Mesothelial cell of epicardium (in vitro differentiated cells): ENCODE measurements around the gene CCSER1. TPM values are rescaled to one million over a fixed set of nuclear protein-coding genes. Genes with fewer than 3 reads are reported as not detected.

ENCODE experiments used
- DNase-seq, 2 experiments: peaks; one replicate each; pipeline ENCODE4 v3.0.0; 2021; ENCODE audit warnings: low spot score in 2 of 2; ENCODE audit not compliant: unreplicated experiment in 2 of 2
- H3K27ac Mint-ChIP-seq: 2 replicates; pipeline ENCODE4 v1.8.0; 2021; ENCODE audit warnings: mixed read lengths
- H3K27me3 Mint-ChIP-seq: 2 replicates; pipeline ENCODE4 v1.8.0; 2021; ENCODE audit warnings: low read depth, mixed read lengths
- H3K36me3 Mint-ChIP-seq: 2 replicates; pipeline ENCODE4 v1.8.0; 2021; ENCODE audit warnings: mixed read lengths
- H3K4me1 Mint-ChIP-seq: 2 replicates; pipeline ENCODE4 v1.8.0; 2021; ENCODE audit warnings: mixed read lengths
- H3K4me3 Mint-ChIP-seq: 2 replicates; pipeline ENCODE4 v1.8.0; 2021; ENCODE audit warnings: mild to moderate bottlenecking, moderate library complexity, mixed read lengths
- H3K9me3 Mint-ChIP-seq: 2 replicates; pipeline ENCODE4 v1.8.0; 2021; ENCODE audit warnings: mixed read lengths
- total RNA-seq: library from RNA; stranded (reverse); gene quantifications from 3 replicates; pipeline ENCODE4 v1.2.1, GENCODE V29; 2021
- TF ChIP-seq, protein P1 (sequence below): fragments of 200-600 bp; sonication (generic); IDR thresholded peaks from one replicate; pipeline ENCODE4 v1.5.0; 2021; ENCODE audit warnings: antibody characterized with exemption; ENCODE audit not compliant: unreplicated experiment

Gene CCSER1
- total RNA-seq, 1 donor from 2014 or later: 7.2 TPM

DNA sequence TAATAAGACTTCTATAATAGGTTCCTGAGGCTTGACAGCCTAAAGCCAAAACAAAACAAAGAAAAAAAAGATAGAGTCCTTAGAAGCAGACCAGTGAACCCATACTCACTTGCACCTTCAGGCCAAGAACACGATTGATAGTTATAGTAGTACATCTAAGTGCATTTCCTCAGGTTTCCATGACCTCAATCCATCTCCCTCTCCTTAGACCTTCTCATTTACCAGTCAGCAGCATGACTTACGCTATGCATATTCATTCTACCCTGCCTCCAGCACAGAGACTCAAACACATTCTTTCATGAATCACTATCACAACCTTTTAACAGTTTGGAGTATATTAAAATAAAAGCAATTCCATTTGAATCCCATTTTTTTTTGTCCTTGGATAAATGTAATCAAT is 855.6 kb downstream of the CCSER1 start:
- Mint-ChIP-seq H3K36me3 (no peaks in the 10 kb centered on the region), H3K4me1 (peaks cover 5% of the 10 kb centered on the region), H3K27me3 (no peaks in the 10 kb centered on the region), H3K4me3 (no peak overlapping the region), H3K27ac (no peak overlapping the region), H3K9me3 (peaks cover 7% of the 10 kb centered on the region)
- TF ChIP-seq, protein P1, sequence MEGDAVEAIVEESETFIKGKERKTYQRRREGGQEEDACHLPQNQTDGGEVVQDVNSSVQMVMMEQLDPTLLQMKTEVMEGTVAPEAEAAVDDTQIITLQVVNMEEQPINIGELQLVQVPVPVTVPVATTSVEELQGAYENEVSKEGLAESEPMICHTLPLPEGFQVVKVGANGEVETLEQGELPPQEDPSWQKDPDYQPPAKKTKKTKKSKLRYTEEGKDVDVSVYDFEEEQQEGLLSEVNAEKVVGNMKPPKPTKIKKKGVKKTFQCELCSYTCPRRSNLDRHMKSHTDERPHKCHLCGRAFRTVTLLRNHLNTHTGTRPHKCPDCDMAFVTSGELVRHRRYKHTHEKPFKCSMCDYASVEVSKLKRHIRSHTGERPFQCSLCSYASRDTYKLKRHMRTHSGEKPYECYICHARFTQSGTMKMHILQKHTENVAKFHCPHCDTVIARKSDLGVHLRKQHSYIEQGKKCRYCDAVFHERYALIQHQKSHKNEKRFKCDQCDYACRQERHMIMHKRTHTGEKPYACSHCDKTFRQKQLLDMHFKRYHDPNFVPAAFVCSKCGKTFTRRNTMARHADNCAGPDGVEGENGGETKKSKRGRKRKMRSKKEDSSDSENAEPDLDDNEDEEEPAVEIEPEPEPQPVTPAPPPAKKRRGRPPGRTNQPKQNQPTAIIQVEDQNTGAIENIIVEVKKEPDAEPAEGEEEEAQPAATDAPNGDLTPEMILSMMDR: no peak
- DNase-seq: no peak

DNA sequence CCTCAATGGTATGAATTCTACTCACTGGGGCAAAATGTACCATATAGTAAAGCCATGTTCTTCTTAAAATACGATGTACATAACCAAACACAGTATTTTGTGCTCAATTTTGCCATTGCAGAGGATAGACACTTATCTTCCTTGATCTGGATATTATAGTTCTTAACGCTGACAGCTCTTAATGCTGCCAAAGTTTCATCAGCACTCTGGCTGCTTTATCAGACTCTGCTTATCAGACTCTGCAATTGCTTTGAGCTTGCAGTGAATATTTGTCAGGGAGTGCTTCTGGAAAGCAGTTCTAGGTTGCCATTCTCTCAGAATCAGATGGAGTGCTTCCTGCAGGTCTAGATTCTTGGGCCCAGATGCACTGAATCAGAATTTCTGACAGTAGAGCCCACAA is 863.1 kb downstream of the CCSER1 start:
- Mint-ChIP-seq H3K27me3 (no peaks in the 10 kb centered on the region), H3K27ac (no peak overlapping the region), H3K9me3 (no peaks in the 10 kb centered on the region), H3K36me3 (no peaks in the 10 kb centered on the region), H3K4me1 (peaks cover 29% of the 10 kb centered on the region), H3K4me3 (no peak overlapping the region)
- TF ChIP-seq, protein P1: no peak
- no peak for DNase-seq

- Mint-ChIP-seq H3K4me1 (peaks cover 29% of the 10 kb centered on the region), H3K27ac (no peak overlapping the region), H3K4me3 (no peak overlapping the region), H3K27me3 (no peaks in the 10 kb centered on the region), H3K9me3 (no peaks in the 10 kb centered on the region), H3K36me3 (no peaks in the 10 kb centered on the region)
- no peak for DNase-seq
- TF ChIP-seq, protein P1: no peak
Observed at GRCh38 chr4:90992213-90992612, 865.0 kb downstream of the CCSER1 start.

DNA sequence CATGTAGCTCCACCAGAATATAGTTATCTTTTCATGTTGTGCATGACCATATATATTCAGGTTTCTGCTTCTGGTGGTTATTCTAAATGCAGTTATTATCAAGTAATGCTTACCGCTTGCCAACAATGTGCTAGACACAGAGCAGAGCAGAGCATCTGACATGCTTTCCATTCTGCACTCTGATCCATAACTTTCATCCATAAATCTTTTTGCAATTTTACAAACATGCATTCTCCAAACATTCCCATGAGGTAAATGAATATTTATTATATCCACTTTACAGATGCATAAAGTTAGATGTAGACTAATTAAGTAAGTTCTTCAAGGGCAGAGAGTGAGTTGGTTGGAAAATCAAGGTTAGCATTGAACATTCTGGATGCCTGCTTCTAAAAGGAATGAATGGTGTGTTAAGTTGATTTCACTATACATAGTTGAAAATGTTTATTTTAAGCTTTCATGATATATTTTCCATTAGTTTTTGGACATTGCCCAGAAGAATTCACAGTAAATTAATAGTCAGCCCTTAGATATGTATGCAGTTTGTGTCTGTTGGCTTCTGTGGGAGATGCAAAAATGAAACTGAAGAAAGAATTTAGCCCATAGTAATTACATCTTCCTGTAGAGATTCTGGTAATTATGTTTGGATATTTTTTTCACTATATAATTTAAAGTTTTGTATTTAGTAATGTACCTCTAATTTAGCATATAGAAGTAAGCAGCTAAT is 867.8 kb downstream of the CCSER1 start:
- Mint-ChIP-seq H3K27me3 (no peaks in the 10 kb centered on the region), H3K4me1 (peaks cover 18% of the 10 kb centered on the region), H3K4me3 (no peak overlapping the region), H3K9me3 (peaks cover 8% of the 10 kb centered on the region), H3K36me3 (no peaks in the 10 kb centered on the region), H3K27ac (peak overlapping the region; percentile 82)
- no peak for DNase-seq
- TF ChIP-seq, protein P1: no peak

DNA sequence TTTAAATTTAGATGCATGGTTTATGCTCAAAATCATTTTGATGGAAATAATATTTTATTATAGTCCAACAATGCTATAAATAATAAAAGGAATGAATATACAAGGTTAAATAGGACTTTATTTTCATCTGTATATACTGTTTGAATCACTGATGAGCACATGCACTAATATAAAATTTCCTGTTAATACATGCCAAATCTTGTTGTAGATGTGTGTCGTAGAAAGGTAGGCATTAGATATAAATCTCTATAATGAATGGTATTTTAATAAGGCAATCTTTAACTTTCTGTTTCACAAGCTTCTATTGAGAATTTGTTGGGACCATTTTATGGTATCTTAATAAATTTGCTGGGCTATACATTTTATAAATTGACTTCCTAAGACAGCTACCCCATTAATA is 868.8 kb downstream of the CCSER1 start:
- Mint-ChIP-seq H3K4me1 (peaks cover 9% of the 10 kb centered on the region), H3K27me3 (no peaks in the 10 kb centered on the region), H3K9me3 (peaks cover 8% of the 10 kb centered on the region), H3K4me3 (no peak overlapping the region), H3K27ac (no peak overlapping the region), H3K36me3 (no peaks in the 10 kb centered on the region)
- TF ChIP-seq, protein P1: no peak
- DNase-seq: no peak

DNA sequence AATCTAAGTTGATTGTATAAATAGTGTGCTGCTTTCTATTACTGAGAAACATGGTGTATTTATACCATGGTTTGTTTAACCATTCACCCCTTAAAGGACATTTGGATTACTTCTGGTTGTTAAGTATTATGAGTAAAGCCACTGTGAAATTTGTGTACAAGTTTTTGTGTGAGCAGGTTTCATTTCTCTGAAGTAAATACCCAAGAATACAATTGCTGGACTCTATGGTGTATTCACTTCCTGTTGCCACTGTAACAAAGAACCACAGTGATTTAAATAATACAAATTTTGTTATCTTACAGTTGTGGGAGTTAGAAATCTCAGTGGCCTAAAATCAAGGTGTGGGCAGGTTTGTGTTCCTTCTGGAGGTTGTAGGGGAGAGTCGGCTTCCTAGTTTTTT is 869.6 kb downstream of the CCSER1 start:
- Mint-ChIP-seq H3K4me1 (peaks cover 8% of the 10 kb centered on the region), H3K9me3 (peaks cover 15% of the 10 kb centered on the region), H3K4me3 (no peak overlapping the region), H3K36me3 (no peaks in the 10 kb centered on the region), H3K27ac (no peak overlapping the region), H3K27me3 (no peaks in the 10 kb centered on the region)
- DNase-seq: no peak
- TF ChIP-seq, protein P1: no peak
